Activated CD4-positive, alpha-beta memory T cell treated with anti-CD3 and anti-CD28 coated beads, Interleukin-2, amount 10 ng/mL, durations not matched to agents 7 days and 5 days (primary cell): Measurements from ENCODE around the gene COQ8B. TPM values are rescaled to one million over a fixed set of nuclear protein-coding genes. Genes with fewer than 3 reads are reported as not detected.

Experiments
- CTCF ChIA-PET: fragments of 350-600 bp; sonication (Branson Sonifier 250); formaldehyde crosslinking; loops from one replicate; lab custom pipeline; 2021; ENCODE audit warnings: antibody characterized with exemption, inconsistent platforms; lab: Charles Lee
- POLR2A ChIA-PET: fragments of 350-600 bp; sonication (Branson Sonifier 250); formaldehyde crosslinking; loops from one replicate; lab custom pipeline; 2021; ENCODE audit warnings: antibody characterized with exemption; lab: Charles Lee
- DNase-seq: peaks from one replicate; pipeline ENCODE4 v3.0.0-alpha.2; 2020
- H3K27ac Mint-ChIP-seq: one replicate; pipeline ENCODE4 v1.8.0; 2021; ENCODE audit warnings: mild to moderate bottlenecking, mixed read lengths
- H3K27me3 Mint-ChIP-seq: one replicate; pipeline ENCODE4 v1.8.0; 2021; ENCODE audit warnings: mixed read lengths
- H3K36me3 Mint-ChIP-seq: one replicate; pipeline ENCODE4 v1.8.0; 2021; ENCODE audit warnings: low read depth, mixed read lengths
- H3K4me1 Mint-ChIP-seq: one replicate; pipeline ENCODE4 v1.8.0; 2021; ENCODE audit warnings: mixed read lengths
- H3K4me3 Mint-ChIP-seq: one replicate; pipeline ENCODE4 v1.8.0; 2021; ENCODE audit warnings: mild to moderate bottlenecking, mixed read lengths
- H3K9me3 Mint-ChIP-seq: one replicate; pipeline ENCODE4 v1.8.0; 2021; ENCODE audit warnings: mixed read lengths
- total RNA-seq, 2 experiments: library from RNA; stranded (reverse); gene quantifications; one replicate each; pipeline ENCODE4 v1.2.3, GENCODE V29; 2021

COQ8B gene
- total RNA-seq, 2 experiments from 2014 or later: 32.5 to 37.7 TPM

DNA sequence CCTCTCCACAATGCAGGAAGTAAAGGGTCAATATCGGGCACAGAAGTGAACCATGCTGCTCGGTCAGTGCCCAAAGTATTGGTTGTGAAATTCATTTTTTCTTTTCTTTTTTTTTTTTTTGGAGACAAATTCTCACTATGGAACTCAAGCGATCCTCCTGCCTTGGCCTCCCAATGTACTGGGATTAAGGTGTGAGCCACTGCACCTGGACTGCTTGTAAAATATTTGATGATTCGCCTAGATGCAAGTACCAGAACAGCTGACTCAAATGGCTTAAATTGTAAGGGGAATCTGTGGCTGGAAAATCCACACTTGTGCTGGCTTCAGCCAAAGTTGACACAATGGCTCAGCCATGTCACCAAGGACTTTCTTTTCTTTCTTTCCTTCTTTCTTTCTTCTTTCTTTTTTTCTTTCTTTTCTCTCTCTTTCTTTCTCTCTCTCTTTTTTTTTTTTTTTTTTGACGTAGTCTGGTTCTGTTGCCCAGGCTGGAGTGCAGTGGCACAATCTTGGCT is 69.9 kb downstream of the COQ8B start:
- no peak overlapping the region for H3K4me3 Mint-ChIP-seq
- ChIA-PET CTCF (interaction anchor here (0.7 to 5.2 kb wide), 2 partner anchors 12 to 76 kb away, joined by 4 to 49 read pairs; no protein-coding TSS in a partner anchor), POLR2A (no interaction called here)
- no peaks in the 10 kb centered on the region for H3K36me3 Mint-ChIP-seq
- DNase-seq: no peak
- H3K9me3 Mint-ChIP-seq: no peaks in the 10 kb centered on the region
- H3K27ac Mint-ChIP-seq: no peak overlapping the region
- peaks cover 6% of the 10 kb centered on the region for H3K4me1 Mint-ChIP-seq
- peaks cover 10% of the 10 kb centered on the region for H3K27me3 Mint-ChIP-seq

DNA sequence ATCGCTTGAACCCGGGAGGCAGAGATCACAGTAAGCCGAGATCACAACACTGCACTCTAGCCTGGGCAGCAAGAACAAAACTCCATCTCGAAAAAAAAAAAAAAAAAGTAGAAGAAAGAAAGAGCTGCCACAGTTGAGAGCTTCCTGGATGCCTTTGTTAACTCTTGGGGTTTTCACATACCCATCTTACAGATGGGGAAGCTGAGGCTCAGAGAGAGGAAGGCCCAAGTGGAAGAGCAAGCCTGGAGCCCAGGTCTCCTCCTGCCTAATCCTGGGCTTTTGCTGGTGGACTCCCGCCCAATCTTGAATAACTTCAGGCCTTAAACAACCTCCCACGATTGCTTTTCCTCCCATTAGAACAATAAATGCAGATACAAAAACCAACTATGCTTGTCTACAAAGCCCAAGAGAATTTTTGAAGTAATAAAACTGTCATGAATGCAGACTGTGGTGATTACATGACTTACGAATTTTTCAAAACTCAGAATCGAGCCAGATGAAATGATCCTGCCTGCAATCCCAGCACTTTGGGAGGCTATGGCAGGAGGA is 73.9 kb downstream of the COQ8B start:
- H3K4me3 Mint-ChIP-seq: no peak overlapping the region
- POLR2A ChIA-PET: interaction anchor here (0.6 to 0.7 kb wide), 2 partner anchors 15 to 251 kb away, joined by 3 to 4 read pairs; no protein-coding TSS in a partner anchor
- H3K4me1 Mint-ChIP-seq: peaks cover 6% of the 10 kb centered on the region
- no peak overlapping the region for H3K27ac Mint-ChIP-seq
- H3K36me3 Mint-ChIP-seq: no peaks in the 10 kb centered on the region
- H3K27me3 Mint-ChIP-seq: peaks cover 6% of the 10 kb centered on the region
- DNase-seq: no peak
- no peaks in the 10 kb centered on the region for H3K9me3 Mint-ChIP-seq
- CTCF ChIA-PET: interaction anchor here (5.2 kb wide), 1 partner anchor 8 kb away, joined by 49 read pairs; no protein-coding TSS in a partner anchor

DNA sequence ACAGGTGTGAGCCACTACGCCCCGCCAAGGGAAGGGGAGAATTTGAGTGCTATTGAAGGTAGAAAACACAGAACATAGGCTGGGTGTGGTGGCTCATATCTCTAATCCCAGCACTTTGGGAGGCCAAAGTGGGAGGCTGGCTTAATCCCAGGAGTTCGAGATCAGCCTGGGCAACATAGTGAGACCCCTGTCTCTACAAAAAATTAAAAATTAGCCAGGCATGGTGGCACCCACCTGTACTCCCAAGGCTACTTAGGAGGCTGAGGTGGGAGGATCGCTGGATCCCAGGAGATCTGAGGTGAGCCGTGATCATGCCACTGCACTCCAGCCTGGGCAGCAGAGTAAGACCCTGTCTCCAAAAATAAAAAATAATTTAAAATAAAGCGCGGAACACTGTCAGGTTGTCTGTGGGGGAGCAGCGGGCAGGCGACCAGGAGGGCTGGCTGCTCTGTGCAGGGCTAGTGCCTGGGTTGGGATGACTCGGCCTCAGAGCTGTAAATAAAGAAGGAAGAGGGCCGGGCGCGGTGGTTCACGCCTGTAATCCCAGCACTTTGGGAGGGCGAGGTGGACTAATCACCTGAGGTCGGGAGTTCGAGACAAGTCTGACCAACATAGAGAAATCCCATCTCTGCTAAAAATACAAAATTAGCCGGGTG is 74.5 kb downstream of the COQ8B start:
- DNase-seq: no peak
- H3K27me3 Mint-ChIP-seq: peaks cover 6% of the 10 kb centered on the region
- no peaks in the 10 kb centered on the region for H3K9me3 Mint-ChIP-seq
- H3K4me1 Mint-ChIP-seq: peaks cover 6% of the 10 kb centered on the region
- no peak overlapping the region for H3K4me3 Mint-ChIP-seq
- CTCF ChIA-PET: interaction anchor here (5.2 kb wide), 1 partner anchor 8 kb away, joined by 49 read pairs; no protein-coding TSS in a partner anchor
- H3K36me3 Mint-ChIP-seq: no peaks in the 10 kb centered on the region
- no peak overlapping the region for H3K27ac Mint-ChIP-seq
- POLR2A ChIA-PET: interaction anchor here (0.7 kb wide), 1 partner anchor 251 kb away, joined by 4 read pairs; no protein-coding TSS in a partner anchor

Other genes with a start within 250 kb of the COQ8B start
- gene SPTBN4, start 249.9 kb downstream of the COQ8B start, total RNA-seq: 1 to 10 TPM in 1 of 2 experiments, under 1 TPM in 1; 0.60 to 1.3 TPM
- gene SHKBP1, start 140.0 kb downstream of the COQ8B start, total RNA-seq: 100 to 1,000 TPM; 139 to 150 TPM
- 100 to 1,000 TPM; 121 to 122 TPM for gene LTBP4, start 115.5 kb downstream of the COQ8B start, total RNA-seq
- gene NUMBL, start 26.2 kb downstream of the COQ8B start, total RNA-seq: 1 to 10 TPM; 4.8 to 5.8 TPM
- gene ITPKC, start 226 bp upstream of the COQ8B start, total RNA-seq: 1 to 10 TPM; 6.6 to 6.8 TPM
- gene ACTMAP, start 33.6 kb upstream of the COQ8B start, total RNA-seq: 10 to 100 TPM; 18.1 to 18.8 TPM
- gene SNRPA, start 34.3 kb upstream of the COQ8B start, total RNA-seq: 100 to 1,000 TPM; 145 to 151 TPM
- gene MIA, start 58.6 kb upstream of the COQ8B start, total RNA-seq: not detected
- 10 to 100 TPM; 65.7 to 68.3 TPM for gene RAB4B, start 61.4 kb upstream of the COQ8B start, total RNA-seq
- gene EGLN2, start 82.3 kb upstream of the COQ8B start, total RNA-seq: 100 to 1,000 TPM; 127 to 128 TPM
- gene CYP2A6, start 133.6 kb upstream of the COQ8B start, total RNA-seq: not detected
- not detected for gene CYP2A7, start 165.3 kb upstream of the COQ8B start, total RNA-seq